Neuronal stem cell (in vitro differentiated cells): Measurements from ENCODE around the gene STAT5A.

Experiments used
- DNase-seq: peaks from one replicate; pipeline ENCODE4 v3.0.0-alpha.2; 2013; ENCODE audit warnings: low spot score
- H2AFZ ChIP-seq: one replicate; pipeline ENCODE4 v1.6.1; 2013; ENCODE audit warnings: mild to moderate bottlenecking, low read length, inconsistent platforms
- H2AK5ac ChIP-seq: 2 replicates; pipeline ENCODE4 v1.6.1; 2013; ENCODE audit warnings: low read depth, mild to moderate bottlenecking, inconsistent platforms, low read length, moderate library complexity, mixed read lengths
- H2BK120ac ChIP-seq: 2 replicates; pipeline ENCODE4 v1.6.1; 2013; ENCODE audit warnings: low read depth, mild to moderate bottlenecking, inconsistent platforms, low read length, moderate library complexity, mixed read lengths
- H2BK12ac ChIP-seq: one replicate; pipeline ENCODE4 v1.6.1; 2013; ENCODE audit warnings: low read length, inconsistent platforms
- H2BK15ac ChIP-seq: 2 replicates; pipeline ENCODE4 v1.6.1; 2013; ENCODE audit warnings: mild to moderate bottlenecking, low read length, inconsistent platforms, mixed read lengths
- H2BK5ac ChIP-seq: one replicate; pipeline ENCODE4 v1.6.1; 2013; ENCODE audit warnings: inconsistent platforms, mild to moderate bottlenecking, low read length, moderate library complexity
- H3K14ac ChIP-seq: one replicate; pipeline ENCODE4 v1.6.1; 2013; ENCODE audit warnings: low read length, inconsistent platforms
- H3K18ac ChIP-seq: 2 replicates; pipeline ENCODE4 v1.6.1; 2013; ENCODE audit warnings: low read length, inconsistent platforms
- H3K23ac ChIP-seq: 2 replicates; pipeline ENCODE4 v1.6.1; 2013; ENCODE audit warnings: low read depth, mild to moderate bottlenecking, mixed read lengths, low read length, inconsistent platforms; ENCODE audit not compliant: poor library complexity
- H3K27ac ChIP-seq: replicated peaks from 3 replicates; pipeline ENCODE4 v1.5.1; 2013; ENCODE audit warnings: low read length, inconsistent platforms
- H3K27me3 ChIP-seq, 3 experiments: 2 replicates each; pipeline ENCODE4 v1.6.1; 2013; ENCODE audit warnings: low read length in 3 of 3, mild to moderate bottlenecking in 2 of 3, inconsistent platforms in 1 of 3, low read depth in 1 of 3, mixed read lengths in 1 of 3, moderate library complexity in 1 of 3; ENCODE audit not compliant: control insufficient read depth in 3 of 3, insufficient read depth in 3 of 3
- H3K36me3 ChIP-seq, 2 donors: replicated peaks in 1 of 2; 2 replicates each; pipeline ENCODE4 v1.6.1; 2013; ENCODE audit warnings: low read length in 2 of 2; ENCODE audit not compliant: control insufficient read depth in 2 of 2, insufficient read depth in 2 of 2
- H3K4ac ChIP-seq: 2 replicates; pipeline ENCODE4 v1.6.1; 2013; ENCODE audit warnings: inconsistent platforms, mild to moderate bottlenecking, low read length, moderate library complexity
- H3K4me1 ChIP-seq, 2 donors: 1 replicate in 1 of 2; 2 replicates in 1 of 2; pipeline ENCODE4 v1.6.1; 2013; ENCODE audit warnings: low read length in 2 of 2, low read depth in 1 of 2; ENCODE audit not compliant: control insufficient read depth in 2 of 2, insufficient read depth in 1 of 2
- H3K4me2 ChIP-seq: one replicate; pipeline ENCODE4 v1.6.1; 2013; ENCODE audit warnings: mild to moderate bottlenecking, low read length, inconsistent platforms; ENCODE audit not compliant: insufficient read depth, poor library complexity, severe bottlenecking
- H3K4me3 ChIP-seq, 2 donors: 2 replicates each; pipeline ENCODE4 v1.5.1; 2013; ENCODE audit warnings: low read length in 2 of 2, mild to moderate bottlenecking in 2 of 2, inconsistent platforms in 1 of 2, moderate library complexity in 1 of 2
- H3K79me1 ChIP-seq: one replicate; pipeline ENCODE4 v1.6.1; 2013; ENCODE audit warnings: low read depth, mild to moderate bottlenecking, inconsistent platforms, low read length, moderate library complexity
- H3K9ac ChIP-seq: one replicate; pipeline ENCODE4 v1.6.1; 2013; ENCODE audit warnings: mild to moderate bottlenecking, low read depth, low read length, inconsistent platforms; ENCODE audit not compliant: poor library complexity
- H3K9me3 ChIP-seq, 2 donors: replicated peaks in 1 of 2; 2 replicates each; pipeline versions ENCODE3 to v1.6.1; 2013; ENCODE audit warnings: low read length in 2 of 2, mild to moderate bottlenecking in 2 of 2, inconsistent platforms in 1 of 2, low read depth in 1 of 2, mixed read lengths in 1 of 2, moderate library complexity in 1 of 2; ENCODE audit not compliant: control insufficient read depth in 2 of 2, insufficient read depth in 1 of 2
- H4K8ac ChIP-seq: one replicate; pipeline ENCODE4 v1.6.1; 2013; ENCODE audit warnings: low read depth, mild to moderate bottlenecking, inconsistent platforms, low read length, moderate library complexity
- H4K91ac ChIP-seq: one replicate; pipeline ENCODE4 v1.6.1; 2013; ENCODE audit warnings: low read length, low read depth, mild to moderate bottlenecking, inconsistent platforms; ENCODE audit not compliant: poor library complexity
- WGBS, 2 donors: extraction: QIAGEN DNeasy Blood & Tissue Kit; methylation state at CpG; one replicate each; pipeline ENCODE4 v1.1.7; 2013; ENCODE audit warnings: missing lambda C conversion rate in 2 of 2, mixed read lengths in 1 of 2; ENCODE audit not compliant: insufficient read length in 2 of 2, insufficient replicate concordance in 1 of 2; ENCODE audit errors: extremely low coverage in 2 of 2; 5-methylcytosine and 5-hydroxymethylcytosine counted together

STAT5A gene

DNA sequence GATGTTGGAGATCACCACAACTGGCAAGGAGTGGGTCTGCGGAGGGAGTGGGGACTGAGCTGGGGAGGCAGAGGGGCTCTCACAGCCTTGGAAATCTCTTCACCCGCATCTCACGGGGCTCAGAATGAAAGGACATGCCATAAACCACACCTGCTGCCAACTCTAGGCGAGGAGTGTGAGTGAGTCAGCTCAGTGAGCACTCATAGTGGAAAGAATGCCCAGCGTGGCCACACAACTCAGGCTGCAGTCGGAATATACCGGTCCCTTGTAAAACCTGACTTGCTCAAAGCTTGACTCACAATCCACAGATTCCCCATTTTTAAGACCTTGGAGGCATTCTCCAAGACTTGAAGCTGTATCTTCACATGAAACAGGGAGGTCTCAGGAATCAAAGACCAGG, 36.7 kb downstream of the STAT5A start:
- Histone ChIP-seq H3K4me1 (peaks cover 8 to 14% of the 10 kb centered on the region in 2 donors), H4K91ac (no peak overlapping the region), H3K23ac (no peak overlapping the region), H3K4me2 (no peak overlapping the region), H3K27ac (no peak overlapping the region), H3K4me3 (no peak overlapping the region), H2AFZ (no peak overlapping the region), H3K79me1 (no peaks in the 10 kb centered on the region), H3K18ac (no peak overlapping the region), H3K9ac (no peak overlapping the region), H3K36me3 (peaks cover 21 to 93% of the 10 kb centered on the region in 2 donors), H4K8ac (no peak overlapping the region), H3K14ac (no peak overlapping the region), H3K27me3 (no peaks in the 10 kb centered on the region), H2BK12ac (no peak overlapping the region), H2BK15ac (no peak overlapping the region), H3K9me3 (no peaks in the 10 kb centered on the region), H2AK5ac (no peak overlapping the region), H2BK120ac (no peak overlapping the region), H3K4ac (no peak overlapping the region), H2BK5ac (no peak overlapping the region)
- no CpG with 5 or more reads among the region's 7 CpGs for WGBS, 2 donors
- no peak for DNase-seq

DNA sequence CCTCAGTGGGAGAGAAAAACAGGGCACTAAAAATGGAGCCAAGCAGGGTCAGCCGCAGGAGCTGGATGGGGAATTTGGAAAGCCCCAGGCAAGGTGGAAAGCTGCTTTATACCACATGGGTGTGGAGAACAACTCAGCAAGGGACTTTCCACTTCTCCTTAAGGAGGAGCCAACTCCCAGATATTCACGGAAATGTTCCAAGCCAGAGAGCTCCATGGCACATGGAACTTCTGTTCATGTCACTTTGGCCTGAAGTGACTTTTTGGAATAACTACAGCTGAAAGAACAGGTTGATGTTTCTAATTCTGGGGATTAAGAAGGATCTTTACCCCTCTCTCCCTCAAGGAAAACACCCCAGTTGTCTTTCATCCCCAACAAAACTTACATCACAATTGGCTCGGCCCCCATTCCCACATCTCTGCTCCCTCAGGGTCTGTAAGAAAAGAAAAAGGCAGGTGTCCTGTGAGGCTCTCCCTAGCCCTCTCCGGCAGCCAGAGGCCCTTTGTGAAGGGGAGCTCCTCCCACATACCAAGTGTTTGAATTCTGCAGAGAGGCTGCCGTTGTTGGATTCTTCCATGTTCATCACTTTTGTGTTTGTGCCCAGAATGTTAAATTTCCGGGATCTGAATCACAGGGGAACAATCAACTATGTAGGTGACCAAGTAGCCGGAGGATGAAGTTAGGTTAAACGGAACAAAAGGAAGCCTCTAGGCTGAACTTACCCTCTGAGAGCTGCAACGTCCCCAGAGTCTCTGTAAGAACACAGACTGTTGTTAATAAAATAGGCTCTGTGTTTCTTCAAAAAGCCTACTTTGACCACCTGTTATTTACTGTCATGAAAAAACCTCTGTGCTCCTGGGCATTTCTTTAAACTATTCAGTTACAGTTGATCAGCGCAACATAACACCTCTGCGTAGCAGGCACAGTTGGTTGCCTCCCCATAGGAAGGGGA, 41.0 kb downstream of the STAT5A start:
- peak overlapping the region; percentile 11 for H2AFZ ChIP-seq

DNA sequence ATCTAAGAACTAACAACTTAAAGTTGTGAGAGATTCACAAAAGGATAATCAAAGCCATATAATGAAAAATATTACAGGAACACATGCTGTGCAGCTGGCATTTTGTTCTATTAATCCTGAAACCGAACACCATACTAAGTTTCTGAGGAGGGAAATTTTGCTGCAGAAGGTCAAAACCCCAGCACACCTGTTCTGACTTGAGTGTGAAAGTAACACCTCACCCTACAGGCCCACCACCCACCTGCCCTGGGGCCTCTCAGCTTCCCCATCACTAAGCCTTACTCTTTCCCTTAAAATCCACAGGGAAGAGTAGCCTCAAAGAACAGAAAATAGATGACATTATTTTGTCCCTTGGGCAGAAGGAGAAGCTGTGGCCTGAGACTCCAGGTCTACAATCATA, 44.8 kb downstream of the STAT5A start:
- no CpG with 5 or more reads among the region's 1 CpG for WGBS, 2 donors
- H2BK5ac ChIP-seq, result no peak overlapping the region
- no peak overlapping the region for H2AK5ac ChIP-seq
- H3K4me3 ChIP-seq, result no peak overlapping the region
- H2BK15ac ChIP-seq, result no peak overlapping the region
- no peaks in the 10 kb centered on the region for H3K27me3 ChIP-seq
- H3K14ac ChIP-seq, result no peak overlapping the region
- H3K23ac ChIP-seq, result no peak overlapping the region
- H3K18ac ChIP-seq, result no peak overlapping the region
- H3K27ac ChIP-seq, result no peak overlapping the region
- H4K91ac ChIP-seq, result no peak overlapping the region
- H4K8ac ChIP-seq, result no peak overlapping the region
- no peak for DNase-seq
- H3K4me2 ChIP-seq, result no peak overlapping the region
- H3K79me1 ChIP-seq, result no peaks in the 10 kb centered on the region
- no peak overlapping the region for H2AFZ ChIP-seq
- H3K4ac ChIP-seq, result no peak overlapping the region
- H3K9ac ChIP-seq, result no peak overlapping the region
- no peak overlapping the region for H2BK12ac ChIP-seq
- peaks cover 3 to 14% of the 10 kb centered on the region in 2 donors for H3K4me1 ChIP-seq
- H3K9me3 ChIP-seq, result no peaks in the 10 kb centered on the region
- no peak overlapping the region for H2BK120ac ChIP-seq
- peaks cover 24 to 85% of the 10 kb centered on the region in 2 donors for H3K36me3 ChIP-seq

More for the DNA sequence above, 41.0 kb downstream of the STAT5A start:
- Histone ChIP-seq H3K4ac (no peak overlapping the region), H3K4me1 (peaks cover 3 to 14% of the 10 kb centered on the region in 2 donors), H2BK5ac (no peak overlapping the region), H3K27me3 (no peaks in the 10 kb centered on the region), H3K9me3 (no peaks in the 10 kb centered on the region), H3K36me3 (peaks cover 20 to 87% of the 10 kb centered on the region in 2 donors), H3K79me1 (no peaks in the 10 kb centered on the region), H3K27ac (peak overlapping the region; percentile 95), H3K4me2 (peak overlapping the region; percentile 34), H3K14ac (no peak overlapping the region), H2BK15ac (no peak overlapping the region), H4K91ac (no peak overlapping the region), H2BK120ac (no peak overlapping the region), H3K18ac (peak overlapping the region; percentile 76), H4K8ac (no peak overlapping the region), H3K4me3 (no peak overlapping the region), H2AK5ac (no peak overlapping the region), H3K9ac (no peak overlapping the region), H3K23ac (no peak overlapping the region), H2BK12ac (no peak overlapping the region)
- DNase-seq, result peak; percentile 80
- no CpG with 5 or more reads among the region's 11 CpGs for WGBS, 2 donors

DNA sequence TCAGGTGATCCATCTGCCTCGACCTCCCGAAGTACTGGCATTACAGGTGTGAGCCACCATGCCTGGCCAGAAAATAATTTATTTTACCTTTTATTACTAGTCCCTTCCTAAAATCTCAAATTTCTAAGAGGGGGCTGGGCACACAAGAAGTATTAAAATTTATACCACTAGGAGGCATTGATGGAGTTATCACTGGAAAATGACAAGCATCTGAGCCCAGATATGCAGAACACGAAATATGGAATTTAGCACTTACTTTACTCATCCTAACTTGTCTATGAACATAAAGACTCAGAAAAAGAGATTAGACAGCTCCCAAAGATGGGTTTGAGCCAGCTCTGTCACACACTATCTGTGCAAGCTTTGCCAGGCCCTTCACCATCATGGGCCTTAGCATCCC, 46.4 kb downstream of the STAT5A start:
- Histone ChIP-seq H3K4ac (no peak overlapping the region), H2AFZ (no peak overlapping the region), H3K23ac (no peak overlapping the region), H3K4me3 (no peak overlapping the region), H3K79me1 (peaks cover 1% of the 10 kb centered on the region), H2BK5ac (no peak overlapping the region), H4K8ac (no peak overlapping the region), H3K4me2 (no peak overlapping the region), H3K36me3 (peaks cover 27 to 87% of the 10 kb centered on the region in 2 donors), H3K14ac (no peak overlapping the region), H3K18ac (no peak overlapping the region), H2BK15ac (no peak overlapping the region), H2AK5ac (no peak overlapping the region), H4K91ac (no peak overlapping the region), H2BK120ac (no peak overlapping the region), H3K9ac (no peak overlapping the region), H3K27ac (no peak overlapping the region), H2BK12ac (no peak overlapping the region), H3K9me3 (no peaks in the 10 kb centered on the region), H3K27me3 (no peaks in the 10 kb centered on the region), H3K4me1 (peaks cover 1 to 3% of the 10 kb centered on the region in 2 donors)
- no peak for DNase-seq
- WGBS, 2 donors, result no CpG with 5 or more reads among the region's 3 CpGs
